HepG2 (cell line): ENCODE data around the gene HSD17B2. TPM values are rescaled to one million over a fixed set of nuclear protein-coding genes. Genes with fewer than 3 reads are reported as not detected.

Experiments
- ELF3 ChIP-seq: IDR thresholded peaks from 2 replicates; pipeline ENCODE4 v1.6.1; 2016; ENCODE audit warnings: missing genetic modification reagents, missing compliant biosample characterization
- IKZF1 ChIP-seq: fragments of 450-650 bp; IDR thresholded peaks from 2 replicates; pipeline ENCODE4 v1.7.1; 2016
- MATR3 ChIP-seq: sonication (generic); formaldehyde crosslinking; IDR thresholded peaks from 2 replicates; pipeline ENCODE4 v1.4.0; 2020; ENCODE audit warnings: missing genetic modification reagents
- MXI1 ChIP-seq: IDR thresholded peaks from 3 replicates; pipeline ENCODE4 v1.6.1; 2012; ENCODE audit warnings: low read depth, low read length, inconsistent platforms, borderline replicate concordance
- NR1H2 ChIP-seq: sonication (generic); formaldehyde crosslinking; IDR thresholded peaks from 2 replicates; pipeline ENCODE4 v1.8.1; 2022; ENCODE audit warnings: low read depth, missing genetic modification reagents, borderline replicate concordance
- ONECUT2 ChIP-seq: sonication (generic); formaldehyde crosslinking; IDR thresholded peaks from 2 replicates; pipeline ENCODE4 v1.4.0; 2020; ENCODE audit warnings: missing genetic modification reagents
- PPARG ChIP-seq: conservative IDR thresholded peaks from 2 replicates; pipeline ENCODE4 v1.6.1; 2016; ENCODE audit warnings: missing biosample characterization, missing genetic modification reagents
- SOX13 ChIP-seq, 3 experiments: fragments of 450-650 bp in 1 of 3; sonication (generic) in 1 of 3; formaldehyde crosslinking in 1 of 3; IDR thresholded peaks in 2 of 3; conservative IDR thresholded peaks in 1 of 3; 2 replicates each; pipeline versions ENCODE4 v1.5.0 to v1.6.1; 2016 to 2020; ENCODE audit warnings: antibody characterized with exemption in 1 of 3, mild to moderate bottlenecking in 1 of 3, missing compliant biosample characterization in 1 of 3, missing genetic modification reagents in 1 of 3, moderate library complexity in 1 of 3
- TMF1 ChIP-seq: sonication (generic); formaldehyde crosslinking; IDR thresholded peaks from 2 replicates; pipeline ENCODE4 v1.8.1; 2022; ENCODE audit warnings: low read depth, missing genetic modification reagents
- ZBTB21 ChIP-seq: sonication (generic); formaldehyde crosslinking; IDR thresholded peaks from 2 replicates; pipeline ENCODE4 v1.4.0; 2020; ENCODE audit warnings: missing genetic modification reagents
- ZKSCAN5 ChIP-seq: sonication (generic); formaldehyde crosslinking; IDR thresholded peaks from 2 replicates; pipeline ENCODE4 v1.5.1; 2020; ENCODE audit warnings: mild to moderate bottlenecking, missing genetic modification reagents
- ZNF17 ChIP-seq: sonication (generic); formaldehyde crosslinking; IDR thresholded peaks from 2 replicates; pipeline ENCODE4 v1.5.0; 2020; ENCODE audit warnings: mild to moderate bottlenecking, missing genetic modification reagents
- ZNF292 ChIP-seq: sonication (generic); formaldehyde crosslinking; IDR thresholded peaks from 2 replicates; pipeline ENCODE4 v1.8.1; 2022; ENCODE audit warnings: mild to moderate bottlenecking, low read depth, missing genetic modification reagents, borderline replicate concordance
- ZNF33B ChIP-seq: sonication (generic); formaldehyde crosslinking; IDR thresholded peaks from 2 replicates; pipeline ENCODE4 v1.5.1; 2020; ENCODE audit warnings: mild to moderate bottlenecking, missing genetic modification reagents
- ZNF552 ChIP-seq: sonication (generic); formaldehyde crosslinking; IDR thresholded peaks from 2 replicates; pipeline ENCODE4 v1.9.0; 2022; ENCODE audit warnings: missing genetic modification reagents, mild to moderate bottlenecking, borderline replicate concordance
- ZNF670 ChIP-seq: sonication (generic); formaldehyde crosslinking; IDR thresholded peaks from 2 replicates; pipeline ENCODE4 v1.8.0; 2022; ENCODE audit warnings: mild to moderate bottlenecking, missing genetic modification reagents, borderline replicate concordance
- polyA plus RNA-seq, 8 experiments: library from polyadenylated mRNA; depleted of rRNA in 3 of 8; stranded (reverse) in 7 of 8; unstranded in 1 of 8; fragments of >200 nt; fragmentation: Illumina TruSeq in 4 of 8; extraction: Trizol in 4 of 8; gene quantifications; 2 replicates each; pipeline versions ENCODE4 v1.2.1 to v1.2.3, GENCODE V29; 2011 to 2016; ENCODE audit warnings: low read depth in 4 of 8, missing spikeins in 1 of 8, mixed read lengths in 1 of 8; ENCODE audit not compliant: insufficient read depth in 1 of 8
- total RNA-seq, 5 experiments: library from RNA; depleted of rRNA; stranded (reverse); fragments of >200 nt; fragmentation: Illumina TruSeq; extraction: Trizol; gene quantifications; 2 replicates each; pipeline ENCODE4 v1.2.3, GENCODE V29; 2016; ENCODE audit warnings: low read depth in 1 of 5
- TF ChIP-seq, protein P1 (sequence below): sonication (generic); formaldehyde crosslinking; IDR thresholded peaks from 2 replicates; pipeline ENCODE4 v1.4.0; 2020; ENCODE audit warnings: missing genetic modification reagents, low read depth, mild to moderate bottlenecking, borderline replicate concordance
- TF ChIP-seq, protein P2 (sequence below): IDR thresholded peaks from 2 replicates; pipeline ENCODE4 v1.6.1; 2016; ENCODE audit warnings: missing biosample characterization, missing genetic modification reagents, low read depth
- TF ChIP-seq, protein P3 (sequence below): sonication (generic); formaldehyde crosslinking; IDR thresholded peaks from 2 replicates; pipeline ENCODE4 v1.5.0; 2020; ENCODE audit warnings: missing genetic modification reagents
- TF ChIP-seq, protein P4 (sequence below): sonication (generic); formaldehyde crosslinking; IDR thresholded peaks from 2 replicates; pipeline ENCODE4 v1.5.1; 2020; ENCODE audit warnings: missing genetic modification reagents, mild to moderate bottlenecking, borderline replicate concordance
- TF ChIP-seq, protein P5 (sequence below): sonication (generic); formaldehyde crosslinking; IDR thresholded peaks from 2 replicates; pipeline ENCODE4 v1.5.0; 2020; ENCODE audit warnings: missing genetic modification reagents, mild to moderate bottlenecking, borderline replicate concordance
- TF ChIP-seq, protein P6 (sequence below): sonication (generic); formaldehyde crosslinking; IDR thresholded peaks from 2 replicates; pipeline ENCODE4 v1.5.1; 2020; ENCODE audit warnings: mild to moderate bottlenecking, missing genetic modification reagents, moderate library complexity

Gene HSD17B2
- total and polyA plus RNA-seq, 2 of the 13 experiments (the other 11 are each of a cell fraction or from before 2014, with no cell fraction given) = 26.3 to 69.3 TPM

DNA sequence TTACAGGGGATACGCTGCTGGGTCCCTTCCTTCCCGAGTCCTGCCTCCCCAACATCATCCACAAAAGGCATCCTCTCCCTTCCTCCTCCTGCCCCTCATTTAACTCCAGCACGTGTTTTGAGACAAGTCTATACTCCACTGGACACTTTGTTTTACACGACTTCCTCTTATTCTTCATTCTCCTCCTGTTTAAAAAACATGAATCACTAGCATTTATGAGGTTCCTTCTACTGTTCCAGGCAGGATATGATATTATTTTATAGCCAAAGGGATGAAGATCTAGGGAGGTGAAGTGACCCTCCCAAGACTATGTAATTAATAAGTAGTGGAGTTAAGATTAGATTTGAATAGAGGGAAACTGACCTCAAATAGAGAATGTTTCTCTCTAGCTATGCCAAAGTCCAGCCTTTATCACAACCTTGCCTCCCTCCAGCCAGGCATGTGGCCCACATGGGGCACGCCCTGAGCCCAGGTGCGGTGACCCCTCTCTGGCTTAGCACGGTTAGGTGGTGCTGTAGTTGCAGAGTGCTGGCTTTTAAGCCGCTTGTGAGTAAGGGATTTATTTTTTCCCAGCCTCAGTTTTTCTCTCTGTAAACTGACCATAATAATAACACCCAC, 1.3 kb upstream of the HSD17B2 start (continued):
- TF ChIP-seq, protein P1, sequence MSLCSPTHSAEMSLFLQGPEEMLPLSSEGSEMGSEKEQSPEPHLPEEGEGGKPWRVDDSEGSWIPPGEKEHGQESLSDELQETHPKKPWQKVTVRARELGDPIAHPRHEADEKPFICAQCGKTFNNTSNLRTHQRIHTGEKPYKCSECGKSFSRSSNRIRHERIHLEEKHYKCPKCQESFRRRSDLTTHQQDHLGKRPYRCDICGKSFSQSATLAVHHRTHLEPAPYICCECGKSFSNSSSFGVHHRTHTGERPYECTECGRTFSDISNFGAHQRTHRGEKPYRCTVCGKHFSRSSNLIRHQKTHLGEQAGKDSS (CRISPR knock-in tag) = no peak
- TF ChIP-seq TMF1 (no peak), ELF3 (0 out of 2 replicates have a peak, but pooled peaks have one; percentile 21), MXI1 (no peak), ZNF17 (CRISPR knock-in tag) (no peak), ZKSCAN5 (CRISPR knock-in tag) (no peak), ZNF552 (CRISPR knock-in tag) (no peak), MATR3 (CRISPR knock-in tag) (no peak), ZNF292 (no peak), ONECUT2 (CRISPR knock-in tag) (no peak), ZNF670 (no peak), NR1H2 (CRISPR knock-in tag) (no peak), SOX13 (IDR thresholded peaks at IDR 0.05) (no peak), SOX13 (CRISPR knock-in tag; conservative IDR thresholded peaks at IDR 0.05 in 1 of 2, IDR thresholded peaks at IDR 0.05 in 1 of 2) (0 out of 4 replicates have a peak, but pooled peaks of 1 of the 2 experiments have one; percentile 35), ZNF33B (CRISPR knock-in tag) (no peak), PPARG (CRISPR knock-in tag) (no peak), IKZF1 (no peak), ZBTB21 (no peak)
- TF ChIP-seq, protein P2, sequence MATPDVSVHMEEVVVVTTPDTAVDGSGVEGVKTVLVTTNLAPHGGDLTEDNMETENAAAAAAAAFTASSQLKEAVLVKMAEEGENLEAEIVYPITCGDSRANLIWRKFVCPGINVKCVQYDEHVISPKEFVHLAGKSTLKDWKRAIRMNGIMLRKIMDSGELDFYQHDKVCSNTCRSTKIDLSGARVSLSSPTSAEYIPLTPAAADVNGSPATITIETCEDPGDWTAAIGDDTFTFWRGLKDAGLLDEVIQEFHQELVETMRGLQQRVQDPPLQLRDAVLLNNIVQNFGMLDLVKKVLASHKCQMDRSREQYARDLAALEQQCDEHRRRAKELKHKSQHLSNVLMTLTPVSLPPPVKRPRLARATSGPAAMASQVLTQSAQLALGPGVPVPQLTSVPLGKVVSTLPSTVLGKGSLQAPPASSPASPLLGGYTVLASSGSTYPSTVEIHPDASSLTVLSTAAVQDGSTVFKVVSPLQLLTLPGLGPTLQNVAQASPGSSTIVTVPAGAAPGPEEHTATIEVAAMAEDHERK (CRISPR knock-in tag) = no peak
- TF ChIP-seq, protein P3, sequence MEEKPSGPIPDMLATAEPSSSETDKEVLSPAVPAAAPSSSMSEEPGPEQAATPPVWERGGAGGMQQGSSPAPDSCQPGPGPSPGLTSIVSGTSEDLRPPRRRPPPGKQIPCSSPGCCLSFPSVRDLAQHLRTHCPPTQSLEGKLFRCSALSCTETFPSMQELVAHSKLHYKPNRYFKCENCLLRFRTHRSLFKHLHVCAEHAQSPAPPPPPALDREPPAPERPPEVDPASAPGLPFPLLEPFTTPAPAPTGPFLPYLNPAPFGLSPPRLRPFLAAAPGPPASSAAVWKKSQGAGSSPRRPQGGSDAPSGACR (CRISPR knock-in tag) = no peak
- TF ChIP-seq, protein P4, sequence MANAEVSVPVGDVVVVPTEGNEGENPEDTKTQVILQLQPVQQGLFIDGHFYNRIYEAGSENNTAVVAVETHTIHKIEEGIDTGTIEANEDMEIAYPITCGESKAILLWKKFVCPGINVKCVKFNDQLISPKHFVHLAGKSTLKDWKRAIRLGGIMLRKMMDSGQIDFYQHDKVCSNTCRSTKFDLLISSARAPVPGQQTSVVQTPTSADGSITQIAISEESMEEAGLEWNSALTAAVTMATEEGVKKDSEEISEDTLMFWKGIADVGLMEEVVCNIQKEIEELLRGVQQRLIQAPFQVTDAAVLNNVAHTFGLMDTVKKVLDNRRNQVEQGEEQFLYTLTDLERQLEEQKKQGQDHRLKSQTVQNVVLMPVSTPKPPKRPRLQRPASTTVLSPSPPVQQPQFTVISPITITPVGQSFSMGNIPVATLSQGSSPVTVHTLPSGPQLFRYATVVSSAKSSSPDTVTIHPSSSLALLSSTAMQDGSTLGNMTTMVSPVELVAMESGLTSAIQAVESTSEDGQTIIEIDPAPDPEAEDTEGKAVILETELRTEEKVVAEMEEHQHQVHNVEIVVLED (CRISPR knock-in tag) = no peak
- TF ChIP-seq, protein P5, sequence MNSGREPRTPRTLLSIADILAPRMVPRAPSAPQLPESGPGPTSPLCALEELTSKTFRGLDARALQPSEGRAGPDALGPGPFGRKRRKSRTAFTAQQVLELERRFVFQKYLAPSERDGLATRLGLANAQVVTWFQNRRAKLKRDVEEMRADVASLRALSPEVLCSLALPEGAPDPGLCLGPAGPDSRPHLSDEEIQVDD (CRISPR knock-in tag) = no peak
- TF ChIP-seq, protein P6, sequence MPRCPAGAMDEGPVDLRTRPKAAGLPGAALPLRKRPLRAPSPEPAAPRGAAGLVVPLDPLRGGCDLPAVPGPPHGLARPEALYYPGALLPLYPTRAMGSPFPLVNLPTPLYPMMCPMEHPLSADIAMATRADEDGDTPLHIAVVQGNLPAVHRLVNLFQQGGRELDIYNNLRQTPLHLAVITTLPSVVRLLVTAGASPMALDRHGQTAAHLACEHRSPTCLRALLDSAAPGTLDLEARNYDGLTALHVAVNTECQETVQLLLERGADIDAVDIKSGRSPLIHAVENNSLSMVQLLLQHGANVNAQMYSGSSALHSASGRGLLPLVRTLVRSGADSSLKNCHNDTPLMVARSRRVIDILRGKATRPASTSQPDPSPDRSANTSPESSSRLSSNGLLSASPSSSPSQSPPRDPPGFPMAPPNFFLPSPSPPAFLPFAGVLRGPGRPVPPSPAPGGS (CRISPR knock-in tag) = no peak
